Panc1 (cell line): ENCODE measurements around the gene COQ9. TPM values are rescaled to one million over a fixed set of nuclear protein-coding genes. Genes with fewer than 3 reads are reported as not detected.

ENCODE experiments used
- ATAC-seq: fragments of 200-7000 bp; cut with Tn5 transposase; 2 replicates; pipeline ENCODE4 v1.9.1; 2020; ENCODE audit warnings: mild to moderate bottlenecking, moderate library complexity
- BruUV-seq: library from RNA; stranded (reverse); fragments of 400-500 nt; replicated peaks from 2 replicates; lab custom pipeline; 2021; lab: Mats Ljungman, UMichigan
- CTCF ChIA-PET: fragments of 300-600 bp; sonication (Branson Sonifier 250); formaldehyde crosslinking; loops from one replicate; lab custom pipeline; 2022; ENCODE audit warnings: antibody characterized with exemption; lab: Charles Lee
- POLR2A ChIA-PET: fragments of 300-600 bp; sonication (Branson Sonifier 250); formaldehyde crosslinking; loops from one replicate; lab custom pipeline; 2022; ENCODE audit warnings: antibody characterized with exemption; lab: Charles Lee
- DNase-seq: peaks from one replicate; pipeline ENCODE4 v3.0.0-alpha.2; 2010; ENCODE audit warnings: low read depth, low spot score
- H3K27ac ChIP-seq: 2 replicates; pipeline ENCODE4 v1.5.1; 2011; ENCODE audit warnings: mild to moderate bottlenecking, low read length, inconsistent platforms
- H3K27me3 ChIP-seq: fragments of 200-500 bp; sonication (Bioruptor generic); 2 replicates; pipeline ENCODE4 v1.6.0; 2014; ENCODE audit warnings: low read length, inconsistent platforms; ENCODE audit not compliant: control insufficient read depth, insufficient read depth
- H3K36me3 ChIP-seq: fragments of 200-500 bp; sonication (Bioruptor generic); 2 replicates; pipeline ENCODE4 v1.5.1; 2014; ENCODE audit warnings: inconsistent platforms, mild to moderate bottlenecking, low read length, moderate library complexity; ENCODE audit not compliant: control insufficient read depth, insufficient read depth
- H3K4me1 ChIP-seq: 2 replicates; pipeline ENCODE4 v1.5.1; 2011; ENCODE audit warnings: inconsistent platforms, mild to moderate bottlenecking, low read length, moderate library complexity; ENCODE audit not compliant: control insufficient read depth, insufficient read depth
- H3K4me3 ChIP-seq, 2 experiments: 2 replicates each; pipeline ENCODE4 v1.5.1; 2011 to 2012; ENCODE audit warnings: low read depth in 2 of 2, low read length in 2 of 2, mild to moderate bottlenecking in 2 of 2, inconsistent platforms in 1 of 2, moderate library complexity in 1 of 2
- H3K9me3 ChIP-seq: fragments of 200-500 bp; sonication (Bioruptor generic); 2 replicates; pipeline ENCODE4 v1.5.1; 2014; ENCODE audit warnings: low read depth, mild to moderate bottlenecking, inconsistent platforms, low read length, moderate library complexity; ENCODE audit not compliant: control insufficient read depth, insufficient read depth
- CTCF ChIP-seq: fragments of 450-650 bp; IDR thresholded peaks from 2 replicates; pipeline ENCODE4 v1.5.1; 2017; ENCODE audit warnings: mild to moderate bottlenecking
- POLR2AphosphoS5 ChIP-seq: IDR thresholded peaks from 2 replicates; pipeline ENCODE4 v1.6.1; 2012; ENCODE audit warnings: mild to moderate bottlenecking, low read depth, low read length, moderate library complexity
- REST ChIP-seq, 2 experiments: IDR thresholded peaks; 2 replicates each; pipeline ENCODE4 v1.6.1; 2011 to 2012; ENCODE audit warnings: low read depth in 2 of 2, control low read depth in 1 of 2, low read length in 1 of 2, mild to moderate bottlenecking in 1 of 2, moderate library complexity in 1 of 2; ENCODE audit not compliant: insufficient read depth in 1 of 2
- SIN3A ChIP-seq: IDR thresholded peaks from 2 replicates; pipeline ENCODE4 v1.6.1; 2012; ENCODE audit warnings: low read depth, mild to moderate bottlenecking, low read length, moderate library complexity, borderline replicate concordance; ENCODE audit not compliant: insufficient read depth
- TCF7L2 ChIP-seq: IDR thresholded peaks from 2 replicates; pipeline ENCODE4 v1.6.1; 2011; ENCODE audit warnings: mild to moderate bottlenecking, low read depth, low read length, inconsistent platforms
- in situ Hi-C: cut with HindIII; loops from 2 replicates; pipeline ENCODE4 v1.10.0; 2016; ENCODE audit warnings: low sequenced_read_pairs, low pct_unique_long_range_greater_than_20kb
- intact Hi-C: fragments of 100-400 bp; cut with micrococcal nuclease; formaldehyde crosslinking; loops from one replicate; pipeline ENCODE4 v1.10.0; 2022; ENCODE audit not compliant: unreplicated experiment
- total RNA-seq: library from RNA; stranded (reverse); gene quantifications from one replicate; pipeline ENCODE4 v1.2.1, GENCODE V29; 2021; ENCODE audit not compliant: unreplicated experiment

COQ9 gene
- total RNA-seq, 1 experiment from 2014 or later = 48.5 TPM

- ATAC-seq = no peak
- intact Hi-C loops (no loop called here), in situ Hi-C loops (no loop called here)
- Histone ChIP-seq H3K27me3 (no peaks in the 10 kb centered on the region), H3K4me3 (no peak overlapping the region), H3K4me1 (no peaks in the 10 kb centered on the region; the same call in 1 of the 2 replicates), H3K27ac (no peak overlapping the region), H3K36me3 (no peaks in the 10 kb centered on the region), H3K9me3 (no peaks in the 10 kb centered on the region)
- no peak for DNase-seq
- CTCF ChIA-PET = no interaction called here
- BruUV-seq = no TSS peak
- TF ChIP-seq REST (IDR thresholded peaks at IDR 0.05; ENCODE audit: insufficient read depth in 1 of 2, low read depth in 2 of 2, low read length in 1 of 2) (no peak), POLR2AphosphoS5 (no peak), CTCF (no peak), SIN3A (no peak), TCF7L2 (no peak)
- POLR2A ChIA-PET = no interaction called here
Measured at GRCh38 chr16:57480754-57481230, 33.5 kb downstream of the COQ9 start.

GRCh38 chr16:57481421-57481820 lies 34.1 kb downstream of the COQ9 start:
- intact Hi-C loops (no loop called here), in situ Hi-C loops (no loop called here)
- Histone ChIP-seq H3K4me1 (no peaks in the 10 kb centered on the region; the same call in 1 of the 2 replicates), H3K36me3 (no peaks in the 10 kb centered on the region), H3K27me3 (no peaks in the 10 kb centered on the region), H3K4me3 (no peak overlapping the region), H3K9me3 (no peaks in the 10 kb centered on the region), H3K27ac (no peak overlapping the region)
- no peak for ATAC-seq
- no TSS peak for BruUV-seq
- no peak for DNase-seq
- no peak for TF ChIP-seq TCF7L2
- no peak for TF ChIP-seq POLR2AphosphoS5
- TF ChIP-seq CTCF = no peak
- TF ChIP-seq REST (IDR thresholded peaks at IDR 0.05; ENCODE audit: insufficient read depth in 1 of 2, low read depth in 2 of 2, low read length in 1 of 2) = no peak
- no peak for TF ChIP-seq SIN3A
- ChIA-PET POLR2A (interaction anchor here (0.5 kb wide), 1 partner anchor 39 kb away, joined by 3 read pairs; no protein-coding TSS in a partner anchor), CTCF (no interaction called here)
